Activated T-cell treated with anti-CD3 and anti-CD28 coated beads, Interleukin-2, amount 50 U/mL, for 48 hours (primary cell): Measurements from ENCODE around the gene LRRC9.
"Not testable (repeated sequence)": the region's sequence is repeated elsewhere in the genome, so short reads cannot be mapped to it uniquely, and the experiment has no call there.

Experiments
- DNase-seq, 2 experiments: peaks; one replicate each; pipeline ENCODE4 v3.0.0-alpha.2; 2020

Gene LRRC9

DNA sequence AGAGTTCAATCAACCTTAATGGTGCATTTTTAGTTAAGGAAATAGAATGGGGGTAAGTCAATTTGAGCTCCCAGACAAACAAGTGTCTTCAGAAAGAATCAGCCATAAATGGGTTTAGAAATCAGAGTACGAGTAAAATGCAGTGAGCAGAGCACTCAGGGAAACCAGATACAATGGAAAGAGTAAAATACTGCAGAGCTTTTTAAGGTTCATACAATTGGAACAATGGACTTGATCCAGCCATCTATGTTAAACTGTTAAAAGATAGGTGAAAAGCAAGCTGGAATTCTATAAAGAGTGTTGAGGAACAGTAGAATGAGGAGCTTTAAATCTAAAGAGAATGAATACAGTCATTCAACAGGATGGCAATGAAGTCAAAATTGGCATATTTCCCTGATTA is 147.9 kb downstream of the LRRC9 start:
- DNase-seq: no peak

DNA sequence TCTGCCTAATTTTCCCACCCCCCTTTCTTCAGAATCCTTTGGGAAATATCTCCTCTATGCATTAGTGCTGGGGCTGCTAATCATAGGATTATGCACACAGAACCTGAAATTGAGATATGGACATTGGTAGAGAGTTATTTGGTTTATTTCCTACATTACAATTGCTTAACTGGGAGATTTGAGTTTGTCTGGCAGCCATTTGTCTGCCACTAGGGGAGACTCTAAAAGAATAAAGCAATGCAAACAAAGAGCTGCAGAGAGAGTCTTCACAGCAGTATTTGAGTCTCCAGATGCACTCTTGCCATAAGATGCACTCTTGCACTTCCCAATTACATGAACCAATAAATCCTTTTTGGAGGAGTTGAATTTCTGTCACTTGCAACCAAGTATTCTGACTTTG is 159.8 kb downstream of the LRRC9 start:
- no peak for DNase-seq

DNA sequence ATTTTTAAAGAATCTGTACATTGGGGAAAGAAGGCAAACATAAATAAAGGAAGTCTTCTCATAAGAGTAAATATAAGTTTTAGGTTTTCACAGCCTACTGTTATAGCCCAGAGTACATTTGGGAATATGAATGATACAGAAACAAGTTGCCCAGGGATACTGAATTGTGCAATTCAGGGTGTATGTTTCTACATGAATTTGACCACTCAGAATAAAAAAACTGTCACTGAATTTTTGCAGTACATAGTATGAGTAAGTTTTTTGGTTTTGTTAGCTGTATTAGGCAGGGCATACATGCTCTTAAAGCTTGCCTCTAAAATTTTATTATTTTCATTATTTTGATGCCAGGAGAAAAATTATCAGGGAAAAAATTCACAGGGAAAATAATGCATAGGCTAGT is 165.1 kb downstream of the LRRC9 start:
- no peak for DNase-seq

DNA sequence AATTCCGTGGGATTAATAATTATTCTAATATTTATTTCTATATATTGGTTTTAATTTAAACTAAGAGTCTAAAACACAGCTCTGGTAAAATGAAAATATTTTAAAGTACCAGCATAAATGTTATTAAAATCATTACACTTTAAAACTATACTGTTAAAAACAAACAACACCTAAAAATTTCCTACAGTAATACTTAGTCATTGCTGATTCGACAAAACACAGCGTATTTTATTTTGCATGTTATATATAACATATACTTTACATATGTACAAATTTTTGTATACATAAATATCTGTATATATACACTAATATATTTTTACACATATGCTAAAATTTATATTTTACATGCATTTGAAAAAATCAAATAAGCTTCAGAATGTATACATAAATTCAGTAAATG is 165.7 kb downstream of the LRRC9 start:
- no peak for DNase-seq

GRCh38 chr14:60087668-60088067 is 167.7 kb downstream of the LRRC9 start:
- no peak for DNase-seq

DNA sequence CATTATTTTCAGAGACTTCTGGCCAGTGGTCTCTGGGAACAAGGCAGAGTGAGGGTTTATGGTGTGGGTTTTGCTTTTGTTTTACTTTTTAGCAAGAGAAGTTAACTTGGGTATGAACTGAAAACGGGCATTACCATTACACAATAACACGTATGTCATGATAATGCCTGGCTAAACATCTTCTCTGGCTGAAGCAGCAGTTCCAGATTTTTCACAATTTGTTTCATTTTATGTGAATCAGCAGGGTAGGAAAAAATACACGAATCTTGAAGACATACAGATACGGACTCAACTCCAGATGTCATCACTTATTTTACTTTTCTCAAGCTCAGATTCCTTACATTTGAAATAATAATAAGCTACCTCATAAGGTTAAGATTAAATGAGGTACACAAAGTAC is 169.3 kb downstream of the LRRC9 start:
- no peak for DNase-seq

GRCh38 chr14:60090864-60091519 is 171.0 kb downstream of the LRRC9 start:
- peak; percentile 24 to 36 for DNase-seq

- peak; percentile 93 to 94 for DNase-seq
Measured at GRCh38 chr14:60091550-60092525, 171.9 kb downstream of the LRRC9 start, which contains the start of gene PCNX4. Gene PCNX4 (plus strand): TSS chr14:60091923. CDS start chr14:60107639, 15,716 bp downstream.

- DNase-seq: peak; percentile 33 to 36
Measured at GRCh38 chr14:60092526-60092920, 172.6 kb downstream of the LRRC9 start.

DNA sequence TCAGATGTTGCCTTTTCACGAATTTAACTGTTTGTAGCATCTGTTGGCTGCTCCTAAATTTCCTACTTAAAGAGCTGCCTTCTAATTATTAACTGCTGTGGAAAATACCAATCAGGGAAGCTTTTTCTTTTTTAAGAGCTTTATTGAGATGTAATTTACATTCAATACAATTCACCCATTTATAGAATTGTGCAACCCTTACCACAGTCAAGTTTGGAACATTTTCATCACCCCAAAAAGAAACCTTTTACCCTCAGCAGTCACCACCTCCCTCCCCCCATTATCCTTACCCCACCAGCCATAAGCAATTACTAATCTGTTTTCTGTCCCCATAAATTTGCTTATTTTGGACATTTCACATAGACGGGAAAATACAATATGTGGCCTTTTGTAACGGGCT is 173.1 kb downstream of the LRRC9 start:
- DNase-seq: no peak

DNA sequence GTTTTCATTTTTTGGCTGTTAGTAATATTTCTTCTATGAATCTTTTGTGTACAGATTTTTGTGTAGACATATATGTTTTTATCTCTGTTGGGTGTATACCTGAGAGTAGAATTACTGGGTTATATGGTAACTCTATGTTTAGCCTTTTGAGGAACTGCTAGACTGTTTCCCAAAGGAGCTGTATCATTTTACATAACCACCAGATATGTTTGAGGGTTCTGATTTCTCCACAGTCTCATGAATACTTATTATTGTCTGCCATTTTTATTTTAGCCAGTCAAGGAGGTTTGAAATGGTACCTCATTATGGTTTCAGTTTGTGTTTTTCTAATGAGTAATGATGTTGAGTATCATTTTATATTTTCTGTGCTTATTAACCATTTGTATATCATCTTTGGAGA is 173.7 kb downstream of the LRRC9 start:
- no peak for DNase-seq

DNA sequence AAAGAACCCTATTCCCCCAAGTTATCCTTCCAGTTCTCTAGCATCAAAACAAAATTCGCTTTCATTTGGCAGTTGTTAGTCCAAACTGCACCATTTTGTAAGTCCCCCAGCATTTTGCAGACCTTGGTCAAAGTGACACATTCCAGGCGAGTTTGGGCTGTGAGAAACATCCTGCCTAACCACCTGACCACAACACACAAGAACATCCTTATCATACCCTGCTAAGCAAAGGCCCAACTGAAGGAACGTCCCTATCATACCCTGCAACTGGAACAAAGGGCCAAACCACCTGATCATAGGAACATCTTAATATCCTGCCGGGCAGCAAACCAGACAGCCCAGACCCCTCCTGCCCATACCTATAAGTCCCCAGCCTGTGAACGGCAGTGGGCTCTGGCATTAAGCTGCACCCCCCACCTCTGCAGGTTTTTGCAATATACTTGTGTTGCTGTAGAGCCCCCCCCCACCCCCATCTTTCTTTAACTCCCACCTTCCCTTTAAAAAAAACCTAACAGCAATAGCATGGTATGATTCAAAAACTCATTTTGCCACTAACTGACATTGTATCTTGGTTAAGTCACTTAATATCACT is 174.5 kb downstream of the LRRC9 start:
- DNase-seq: peak; percentile 29 to 42

DNA sequence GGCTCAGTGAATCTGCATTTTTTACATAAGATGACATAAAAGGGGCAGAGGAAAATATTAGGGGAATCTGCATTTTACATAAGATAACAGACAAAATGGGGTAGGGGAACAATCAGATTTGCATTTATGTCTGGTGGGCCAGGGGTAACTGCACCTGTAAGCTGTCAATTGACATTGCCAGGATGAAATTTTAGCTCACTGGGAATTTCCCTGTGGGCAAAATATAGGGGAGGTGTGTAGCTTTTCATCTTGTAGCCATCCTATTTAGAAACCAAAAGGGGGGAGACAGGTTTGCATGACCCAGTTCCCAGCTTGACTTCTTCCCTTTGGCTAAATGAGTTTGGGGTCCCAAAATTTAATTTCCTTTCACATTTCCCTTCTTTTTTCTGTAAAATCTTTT is 175.3 kb downstream of the LRRC9 start:
- DNase-seq: no peak

GRCh38 chr14:60095781-60096450 is 176.0 kb downstream of the LRRC9 start:
- DNase-seq: no peak

GRCh38 chr14:60097974-60098373 is 178.0 kb downstream of the LRRC9 start:
- no peak for DNase-seq

GRCh38 chr14:60099855-60100254 is 179.9 kb downstream of the LRRC9 start:
- DNase-seq: not testable (repeated sequence)

DNA sequence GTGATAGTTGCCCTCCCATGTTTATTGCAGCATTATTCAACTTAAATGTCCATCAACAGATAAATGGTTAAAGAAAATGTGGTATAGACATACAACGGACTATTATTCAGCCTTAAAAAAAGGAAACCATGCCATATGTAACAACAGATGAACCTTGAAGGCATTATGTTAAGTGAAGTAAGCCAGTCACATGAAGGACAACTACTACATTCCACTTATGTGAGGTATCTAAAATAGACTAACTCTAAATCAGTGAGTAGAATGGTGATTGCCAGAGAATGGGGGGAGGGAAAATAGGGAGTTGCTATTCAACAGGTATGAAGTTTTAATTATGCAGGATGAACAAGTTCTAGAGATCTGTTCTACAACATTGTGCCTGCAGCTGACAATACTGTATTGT is 181.8 kb downstream of the LRRC9 start:
- DNase-seq: no peak

DNA sequence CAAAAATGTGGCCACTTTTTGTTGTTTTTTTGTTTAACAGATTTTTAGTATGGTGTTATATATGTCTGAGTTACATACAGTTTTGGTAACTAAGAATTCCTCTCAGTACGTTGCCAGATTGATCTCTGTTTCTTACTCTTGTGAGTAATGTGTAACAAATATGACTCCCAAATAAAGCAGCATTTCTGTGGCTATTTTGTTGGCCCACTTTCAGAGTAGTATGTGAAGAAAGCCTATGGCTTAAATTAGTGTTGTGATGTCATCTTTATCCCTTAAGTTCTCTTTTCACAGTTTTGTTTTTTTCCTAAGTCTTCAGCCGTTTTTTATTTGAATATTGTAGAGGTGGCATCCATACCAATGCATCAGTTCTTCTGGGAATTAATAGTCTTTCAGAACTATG is 182.4 kb downstream of the LRRC9 start:
- no peak for DNase-seq

- DNase-seq: no peak
Measured at GRCh38 chr14:60106339-60106738, 186.4 kb downstream of the LRRC9 start.

GRCh38 chr14:60107477-60107876 is 187.5 kb downstream of the LRRC9 start:
- no peak for DNase-seq

DNA sequence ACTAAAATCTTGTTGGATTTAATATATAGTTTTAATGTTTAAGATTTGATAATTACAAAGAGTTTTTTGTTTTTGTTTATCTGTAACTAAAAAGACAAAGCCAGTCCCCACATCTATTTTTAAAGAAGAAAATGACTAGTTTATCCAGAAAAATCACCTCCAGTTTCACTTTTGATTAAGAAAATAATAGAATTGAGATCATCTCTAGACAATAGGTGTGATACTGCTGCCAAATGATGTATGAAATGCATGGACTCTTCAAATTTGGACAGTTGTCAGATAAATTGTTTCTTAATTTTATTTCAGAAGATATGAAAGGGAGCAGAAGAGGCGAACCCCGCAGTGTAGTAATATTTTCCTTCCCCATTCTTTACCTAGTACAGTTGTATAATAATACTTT is 191.8 kb downstream of the LRRC9 start:
- no peak for DNase-seq
